Stimulated activated CD4-positive, alpha-beta T cell treated with anti-CD3 and anti-CD28 coated beads, Interleukin-12 subunit alpha, Interleukin-12 subunit beta, amount 100 ng/mL, for 48 hours (primary cell): ENCODE measurements around the gene NACC1.
A peak's percentile ranks its signal among the peaks of the same experiment; 100 is the strongest.

Experiments
- DNase-seq, 3 donors: peaks; one replicate each; pipeline ENCODE4 v3.0.0-alpha.2; 2020; ENCODE audit warnings: low read depth in 2 of 3, low spot score in 1 of 3

Gene NACC1

GRCh38 chr19:13117772-13118423 lies at the start of gene NACC1:
NACC1 (plus strand) TSS chr19:13118264; CDS start chr19:13135208, 16,944 bp downstream.
- DNase-seq = peak; percentile 81 to 90 (median 85)

DNA sequence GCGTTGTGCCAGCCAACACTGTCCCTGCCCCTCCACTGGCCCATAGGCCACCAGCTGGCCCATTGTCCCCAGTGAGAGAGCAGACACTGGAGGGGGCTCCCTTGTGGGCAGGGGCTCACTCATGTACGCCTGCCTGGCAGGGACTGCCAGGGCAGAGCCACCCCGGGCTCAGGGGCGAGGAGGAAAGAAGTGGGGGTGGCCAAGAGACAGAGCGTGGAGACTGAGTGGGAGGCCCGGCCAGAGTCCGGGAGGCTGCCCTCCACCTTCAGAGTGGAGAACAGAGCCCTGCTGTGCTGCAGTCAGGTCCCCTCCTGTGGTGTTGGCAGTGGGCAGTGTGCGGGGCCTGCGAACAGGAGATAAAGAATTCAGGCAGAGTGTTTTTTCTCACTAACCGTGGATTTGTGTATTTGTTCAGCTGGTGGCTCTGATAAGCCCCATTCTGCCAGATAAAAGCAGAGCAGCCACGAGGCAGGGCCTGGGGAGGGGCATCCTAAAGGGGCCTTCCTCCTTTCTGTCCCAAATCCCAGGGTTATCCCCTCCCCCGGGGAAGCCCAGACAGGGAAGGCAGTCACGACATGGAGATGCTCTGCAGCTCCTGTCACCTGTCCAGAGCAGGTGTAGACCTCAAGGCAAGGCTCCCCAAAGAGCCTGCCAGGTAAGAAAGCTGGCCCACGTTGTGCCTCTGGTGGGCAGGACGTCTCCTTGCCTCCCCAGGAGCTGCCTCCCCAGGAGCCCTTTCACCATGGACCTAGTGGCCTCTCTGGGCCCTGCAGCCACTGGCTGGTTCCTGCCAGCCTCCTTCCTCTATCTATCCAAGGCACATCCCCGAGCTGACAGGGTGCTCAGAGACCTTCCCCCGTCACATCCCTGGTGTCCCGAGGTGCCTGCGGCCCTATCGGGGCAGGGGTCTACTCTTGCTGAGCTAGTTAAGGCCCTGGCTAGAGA lies 48.4 kb upstream of the NACC1 start:
- no peak for DNase-seq

DNA sequence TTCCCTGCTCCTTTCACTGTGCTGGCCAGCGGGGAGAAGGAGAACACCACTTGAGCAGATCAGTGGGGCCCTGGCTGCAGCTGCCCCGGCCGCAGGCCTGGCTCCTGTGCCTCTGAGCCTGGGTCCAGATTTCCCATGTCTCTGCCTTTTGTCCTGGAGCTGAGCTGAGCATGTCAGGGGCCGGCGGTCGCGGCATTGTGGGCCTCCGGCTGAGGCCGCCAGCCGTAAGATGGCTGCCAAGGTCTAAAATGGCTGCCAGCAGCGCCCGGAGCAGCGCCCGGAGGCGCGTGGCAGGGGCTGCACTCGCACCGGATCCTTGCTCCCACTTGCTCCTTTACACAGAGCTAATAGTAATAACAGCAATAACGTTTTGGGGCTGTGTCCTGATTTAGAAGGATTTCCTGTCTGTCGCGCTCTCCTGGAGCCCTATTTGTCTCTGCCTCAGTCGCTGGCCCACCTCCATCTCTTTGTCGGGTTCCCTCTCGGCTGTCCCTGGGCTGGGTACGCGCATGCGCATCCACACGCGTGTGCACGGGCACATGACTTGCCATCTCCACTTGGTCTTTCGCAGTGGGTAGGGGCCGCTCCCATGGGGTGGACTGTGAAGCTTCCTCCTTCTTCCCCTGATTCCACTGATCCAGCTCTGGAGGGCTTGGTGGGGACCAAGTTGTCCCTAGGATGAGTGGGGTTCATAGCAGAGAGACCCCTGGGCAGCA lies 47.5 kb upstream of the NACC1 start:
- DNase-seq = no peak

- no peak for DNase-seq
Measured at GRCh38 chr19:13071444-13072187, 46.4 kb upstream of the NACC1 start.

DNA sequence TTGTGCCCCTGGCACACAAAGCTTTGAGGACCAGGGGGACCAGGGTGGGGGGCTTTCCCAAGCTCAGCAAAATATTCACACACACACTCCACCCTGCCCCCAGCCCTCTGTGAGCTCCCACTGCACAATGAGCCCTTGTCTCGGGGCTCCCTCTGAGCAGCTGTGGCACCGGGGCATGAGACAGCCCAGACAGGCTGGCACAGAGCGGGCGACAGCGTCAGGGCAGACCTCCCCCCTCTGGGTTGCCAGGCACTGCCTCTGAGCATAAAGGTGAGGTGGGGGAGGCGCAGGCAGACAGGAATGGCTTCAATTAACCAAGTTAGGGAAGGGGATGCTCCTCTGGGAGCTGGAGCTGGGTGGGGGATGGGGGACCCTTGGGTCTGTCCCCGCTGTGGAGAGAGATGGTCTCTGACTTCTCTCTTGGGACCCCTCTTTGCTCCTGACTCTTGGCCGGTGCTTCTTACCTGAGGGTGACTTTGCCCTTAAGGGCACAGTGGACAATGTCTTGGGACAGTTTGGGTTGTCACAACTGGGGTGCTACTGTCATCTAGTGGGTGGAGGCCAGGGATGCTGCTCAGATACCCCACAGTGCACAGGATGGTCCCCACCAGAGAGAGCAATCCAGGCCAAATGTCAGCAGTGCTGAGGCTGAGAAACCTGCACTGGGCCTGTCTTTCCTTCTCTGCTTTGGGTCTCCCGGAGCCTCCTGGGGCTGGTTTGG lies 45.7 kb upstream of the NACC1 start:
- DNase-seq = no peak

DNA sequence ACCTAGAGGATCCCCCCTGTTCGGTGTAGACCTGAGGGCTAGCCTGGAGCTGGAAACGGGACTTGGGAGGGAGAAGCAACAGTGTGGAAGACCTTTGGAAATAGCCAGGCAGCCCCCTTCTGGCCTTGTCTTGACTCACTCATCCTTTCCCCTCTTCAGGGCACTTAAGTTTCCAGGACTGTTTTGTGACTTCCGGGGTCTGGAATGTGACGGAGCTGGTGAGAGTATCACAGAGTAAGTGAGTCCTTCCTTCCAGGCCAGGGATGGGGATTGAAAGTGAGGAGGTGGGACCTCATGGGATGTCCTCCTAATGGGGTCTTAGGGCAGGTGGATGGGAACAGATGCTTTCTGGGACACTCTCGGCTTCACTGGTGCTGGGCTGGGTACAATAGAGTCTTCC lies 44.8 kb upstream of the NACC1 start:
- DNase-seq = no peak

GRCh38 chr19:13074378-13074777 lies 43.7 kb upstream of the NACC1 start:
- DNase-seq = no peak

- no peak for DNase-seq
Measured at GRCh38 chr19:13076320-13076719, 41.7 kb upstream of the NACC1 start.

DNA sequence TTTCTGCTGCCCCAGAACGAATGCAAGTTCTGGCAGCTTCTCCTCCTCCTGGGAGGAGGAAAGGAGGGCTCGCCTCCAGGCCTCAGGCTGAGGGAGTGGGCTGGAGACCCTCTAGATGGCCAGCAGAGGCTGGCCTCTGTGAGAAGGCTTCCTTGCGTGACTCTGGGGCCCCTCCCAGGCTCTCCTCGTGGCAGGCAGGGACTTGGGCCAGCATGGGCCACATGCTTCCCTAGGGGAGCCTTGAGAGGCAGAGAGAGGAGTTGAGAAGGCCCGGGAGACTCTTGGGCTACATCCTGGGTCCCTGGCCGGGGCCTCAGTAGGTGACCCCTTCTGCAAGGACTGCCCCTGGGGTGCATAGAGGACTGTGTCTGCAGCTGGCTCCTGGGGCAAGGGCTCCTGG lies 41.3 kb upstream of the NACC1 start:
- no peak for DNase-seq

GRCh38 chr19:13077240-13077639 lies 40.8 kb upstream of the NACC1 start:
- no peak for DNase-seq

- DNase-seq = no peak
Measured at GRCh38 chr19:13078381-13078780, 39.7 kb upstream of the NACC1 start.

DNA sequence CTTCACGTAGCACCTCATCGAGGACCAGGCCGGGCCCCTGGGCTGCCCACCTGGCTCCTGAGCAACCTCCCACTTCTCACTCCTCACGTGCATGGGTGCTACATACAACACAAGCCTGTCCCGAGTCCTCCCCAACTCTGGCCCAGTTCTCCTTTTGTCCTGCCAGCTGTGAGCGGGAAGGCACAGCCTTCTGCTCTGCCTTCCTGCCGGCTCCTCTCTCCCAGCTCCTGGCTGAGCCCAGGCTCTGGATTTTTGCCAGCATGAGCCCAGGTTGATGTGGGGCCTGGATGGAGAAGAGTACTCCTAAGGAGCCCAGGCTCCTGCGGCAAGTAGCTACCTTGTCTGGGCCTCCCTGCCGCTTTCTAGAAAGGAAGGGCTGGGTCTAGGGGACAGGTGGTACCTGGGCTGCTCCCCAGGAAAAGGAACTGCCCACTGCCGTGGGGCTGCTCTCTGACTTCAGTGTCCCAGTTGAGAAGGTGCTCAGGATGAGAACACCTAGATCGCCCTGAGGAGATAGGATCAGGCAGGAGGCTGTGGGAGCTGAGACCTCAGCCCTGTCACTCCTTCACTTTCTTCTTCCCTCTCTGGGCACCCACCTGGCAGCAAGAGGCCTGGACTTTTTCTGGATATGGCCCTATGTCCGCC lies 39.0 kb upstream of the NACC1 start:
- no peak for DNase-seq

DNA sequence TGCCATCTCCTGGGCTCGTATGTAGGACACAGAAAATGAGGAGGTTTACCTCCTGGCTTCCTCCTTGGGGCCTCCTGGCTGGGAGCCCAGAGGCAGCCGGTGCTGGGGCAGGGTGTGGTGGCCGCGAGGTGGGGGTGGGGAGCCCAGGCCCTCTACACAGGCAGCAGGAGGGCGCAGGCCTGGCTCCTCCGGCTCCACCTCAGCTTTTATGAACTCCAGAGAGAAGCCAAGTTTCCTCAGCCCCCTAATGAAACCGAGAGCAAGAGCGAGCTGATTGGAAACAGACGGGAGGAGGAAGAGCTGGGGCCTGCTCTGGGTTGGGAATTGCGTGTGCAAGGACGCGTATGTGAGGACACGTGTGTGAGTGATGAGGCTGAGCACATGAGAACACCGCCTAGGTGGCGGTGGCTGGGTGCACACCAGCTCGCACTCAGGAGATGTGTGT lies 38.5 kb upstream of the NACC1 start:
- no peak for DNase-seq

DNA sequence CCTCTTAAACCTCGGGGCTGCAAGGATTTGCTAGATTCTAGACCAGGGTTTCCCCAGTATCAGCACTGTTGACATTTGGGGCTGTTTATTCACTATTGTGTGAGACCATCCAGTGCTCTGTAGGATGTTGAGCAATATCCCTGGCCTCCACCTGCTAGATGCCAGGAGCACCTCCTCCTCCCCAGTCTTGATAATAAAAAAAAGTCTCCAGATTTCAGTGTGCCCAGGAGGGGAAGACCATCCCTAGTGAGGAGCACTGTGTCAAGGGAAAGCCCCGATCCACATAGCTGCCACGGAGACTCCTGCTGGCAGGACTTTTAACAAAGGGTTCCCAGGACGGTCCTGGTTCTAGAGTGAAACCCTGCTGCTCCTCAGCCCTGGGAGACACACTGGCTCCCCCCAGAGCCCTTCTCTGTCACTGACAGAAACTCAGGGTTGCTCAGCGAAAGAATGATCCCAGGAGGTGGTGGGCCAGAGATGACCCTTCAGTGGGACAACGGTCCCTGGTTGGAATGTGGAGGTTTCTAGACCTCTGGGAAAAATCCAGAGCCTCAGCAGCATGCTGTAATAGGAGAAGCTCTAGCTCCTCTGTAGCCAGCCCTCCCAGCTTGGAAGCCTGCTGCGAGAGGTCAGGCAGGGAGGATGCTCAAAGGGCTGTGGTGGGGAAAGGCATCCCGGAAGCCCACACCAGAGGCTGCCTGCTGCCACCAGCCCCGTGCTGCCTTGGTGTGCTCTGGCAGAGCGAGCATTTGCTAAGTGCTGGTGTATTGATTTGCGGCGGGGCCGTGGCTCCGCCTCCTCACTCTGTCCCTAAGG lies 35.7 kb upstream of the NACC1 start:
- no peak for DNase-seq

- no peak for DNase-seq
Measured at GRCh38 chr19:13083008-13083404, 35.1 kb upstream of the NACC1 start.

GRCh38 chr19:13083627-13084026 lies 34.4 kb upstream of the NACC1 start:
- DNase-seq = no peak

- DNase-seq = no peak
Measured at GRCh38 chr19:13085666-13086065, 32.4 kb upstream of the NACC1 start.

GRCh38 chr19:13086341-13086740 lies 31.7 kb upstream of the NACC1 start:
- DNase-seq = no peak

DNA sequence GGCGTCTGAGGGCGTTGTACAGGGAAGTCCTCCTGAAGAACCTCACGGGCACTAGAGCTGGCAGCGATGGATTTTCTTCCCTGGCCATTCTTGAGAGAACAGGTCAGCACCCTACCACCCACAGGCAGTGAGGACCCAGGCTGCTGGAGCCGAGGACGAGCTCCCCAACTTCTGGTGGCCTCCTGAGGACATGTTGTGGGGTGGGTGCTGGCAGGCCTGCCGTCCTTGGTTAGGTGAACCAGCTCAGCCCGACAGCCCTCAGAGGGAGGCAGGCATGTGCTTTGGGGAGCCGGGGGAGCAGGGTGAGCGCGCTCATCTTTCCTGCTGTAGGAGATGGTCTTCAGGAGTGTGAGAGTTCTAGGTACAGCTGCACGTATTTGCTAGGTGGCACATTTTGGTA lies 30.8 kb upstream of the NACC1 start:
- no peak for DNase-seq
